HG02885 (cell line): ENCODE results near the gene CEACAM20.
"Not testable (repeated sequence)": the region's sequence is repeated elsewhere in the genome, so short reads cannot be mapped to it uniquely, and the experiment has no call there.

Experiments
- ATAC-seq: cut with Tn5 transposase; IDR thresholded peaks from one replicate; pipeline ENCODE4 v1.9.1; 2021; ENCODE audit warnings: mild to moderate bottlenecking; ENCODE audit not compliant: unreplicated experiment, poor library complexity

Gene CEACAM20

DNA sequence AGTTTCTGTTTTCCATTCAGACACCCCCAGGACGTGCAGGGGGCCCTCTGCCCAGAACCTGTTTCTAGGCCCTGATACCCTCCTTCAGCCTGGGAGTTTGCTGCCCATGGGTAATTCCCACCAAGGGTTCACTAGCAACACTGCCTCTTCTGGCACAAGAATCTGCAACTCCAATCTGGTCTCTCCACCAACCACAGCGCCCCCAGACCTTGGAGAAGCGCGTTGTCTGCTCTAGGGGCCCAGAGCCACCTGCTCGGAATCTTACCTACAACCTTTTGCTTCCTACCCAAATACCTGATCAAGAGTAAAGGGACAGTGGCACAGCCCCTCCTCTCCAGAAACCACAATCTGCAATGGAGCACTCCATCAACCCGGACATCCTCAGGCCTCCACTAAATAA lies 29.9 kb downstream of the CEACAM20 start:
- no peak for ATAC-seq

DNA sequence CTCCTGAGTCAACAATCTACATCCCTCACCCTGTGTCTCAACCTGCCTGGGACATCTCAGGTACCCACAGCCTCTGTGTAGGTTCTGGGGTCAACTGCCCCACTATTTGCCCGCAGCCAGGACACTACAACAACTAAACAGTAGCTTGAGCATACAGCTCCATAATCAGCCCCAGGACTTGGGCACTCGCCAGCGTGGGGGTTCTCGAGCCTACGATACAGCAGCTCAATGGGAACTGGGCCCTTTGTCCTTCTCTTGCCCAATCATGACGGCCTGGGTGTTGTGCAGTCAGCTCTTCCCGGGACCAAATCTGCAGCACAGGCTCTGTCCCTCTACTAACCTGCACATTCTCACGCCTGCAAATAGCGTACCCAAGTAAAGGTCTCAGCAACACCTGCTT lies 30.5 kb downstream of the CEACAM20 start:
- no peak for ATAC-seq

DNA sequence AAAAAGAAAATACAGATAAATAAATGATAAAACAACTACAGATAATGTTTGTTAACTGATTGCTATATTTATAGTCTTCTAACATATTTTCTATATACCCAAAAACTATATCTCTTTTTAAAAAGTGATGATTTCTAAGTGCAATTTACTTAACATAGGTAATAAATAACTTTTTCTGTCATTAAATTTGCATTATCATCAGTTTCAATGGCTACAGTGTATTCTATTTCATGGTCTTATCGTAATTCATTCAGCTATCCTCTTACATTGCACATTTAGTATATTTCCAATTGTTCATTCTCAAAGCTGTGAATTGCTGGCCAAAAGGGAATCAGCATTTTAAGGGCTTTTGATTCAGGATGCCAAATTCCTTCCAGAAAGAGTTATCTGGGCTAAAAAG lies 32.8 kb downstream of the CEACAM20 start:
- no peak for ATAC-seq

DNA sequence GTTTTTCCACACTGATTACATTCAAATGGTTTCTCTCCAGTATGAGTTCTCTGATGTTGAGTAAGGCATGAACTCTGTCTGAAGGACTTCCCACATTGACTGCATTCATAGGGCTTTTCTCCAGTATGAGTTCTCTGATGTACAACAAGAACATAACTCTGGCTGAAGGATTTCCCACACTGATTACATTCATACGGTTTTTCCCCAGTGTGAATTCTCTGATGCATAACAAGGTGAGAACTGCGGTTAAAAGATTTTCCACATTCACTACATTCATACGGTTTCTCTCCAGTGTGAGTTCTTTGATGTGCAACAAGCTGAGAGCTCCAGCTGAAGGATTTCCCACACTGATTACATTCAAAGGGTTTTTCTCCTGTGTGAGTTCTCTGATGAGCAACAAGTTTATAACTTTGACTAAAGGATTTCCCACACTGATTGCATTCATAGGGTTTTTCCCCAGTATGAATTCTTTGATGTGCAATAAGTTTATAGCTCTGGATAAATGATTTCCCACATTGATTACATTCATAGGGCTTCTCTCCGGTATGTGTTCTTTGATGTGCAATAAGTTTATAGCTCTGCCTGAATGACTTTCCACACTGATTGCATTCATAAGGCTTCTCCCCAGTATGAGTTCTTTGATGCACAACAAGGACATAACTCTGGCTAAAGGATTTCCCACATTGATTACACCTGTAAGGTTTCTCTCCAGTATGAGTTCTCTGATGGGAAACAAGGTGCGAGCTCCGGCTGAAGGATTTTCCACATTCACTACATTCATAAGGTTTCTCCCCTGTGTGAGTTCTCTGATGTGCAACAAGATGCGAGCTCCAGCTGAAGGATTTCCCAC lies 52.7 kb downstream of the CEACAM20 start:
- ATAC-seq: no peak

DNA sequence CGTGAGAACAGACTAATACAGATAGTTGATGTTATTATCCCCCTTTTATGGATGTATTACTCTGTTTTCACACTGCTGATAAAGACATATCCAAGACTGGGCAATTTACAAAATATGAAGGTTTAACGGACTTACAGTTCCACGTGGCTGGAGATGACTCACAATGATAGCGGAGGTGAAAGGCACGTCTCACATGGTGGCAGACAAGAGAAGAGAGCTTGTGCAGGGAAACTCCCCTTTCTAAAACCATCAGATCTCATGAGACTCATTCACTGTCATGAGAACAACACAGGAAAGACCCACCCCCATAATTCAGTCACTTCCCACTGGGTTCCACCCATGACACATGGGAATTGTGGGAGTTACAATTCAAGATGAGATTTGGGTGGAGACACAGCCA lies 60.7 kb downstream of the CEACAM20 start:
- not testable (repeated sequence) for ATAC-seq

DNA sequence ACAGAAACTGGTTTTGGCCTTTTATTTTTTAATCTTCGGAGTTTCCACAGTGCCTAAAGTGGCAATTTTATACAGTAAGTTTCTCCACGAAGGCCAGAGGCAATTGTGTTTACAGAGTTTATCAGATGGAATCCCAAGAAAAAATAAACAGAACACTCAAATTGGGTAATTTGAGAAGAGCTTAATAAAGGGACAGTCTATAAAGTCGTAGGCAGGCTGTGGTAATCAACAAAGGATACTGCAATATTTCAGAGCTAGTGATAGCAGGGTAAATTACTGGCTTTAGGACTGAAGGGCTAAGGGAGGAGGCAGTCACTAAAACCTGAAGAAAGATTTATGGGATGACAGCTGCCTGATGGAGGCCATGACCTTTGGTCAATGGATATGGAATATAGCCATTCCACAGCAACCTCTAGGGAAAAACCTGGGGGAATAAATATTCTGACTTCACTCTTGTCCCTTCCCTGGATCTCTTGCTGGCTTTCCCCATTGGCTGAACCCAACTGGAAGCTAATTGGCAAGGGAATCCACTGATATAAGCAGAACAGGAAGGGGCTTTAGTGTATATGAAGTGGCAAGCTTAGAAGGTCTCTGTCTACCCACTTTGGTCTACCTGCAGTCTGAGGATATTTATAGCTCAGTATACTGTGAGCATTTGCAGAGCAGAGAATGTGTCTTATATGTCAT lies 66.7 kb downstream of the CEACAM20 start:
- ATAC-seq: not testable (repeated sequence)
